ENCODE results near the gene HNF1B.

- TF ChIP-seq CTCF (IDR thresholded peaks at IDR 0.05) (no peak), POLR2AphosphoS5 (IDR thresholded peaks at IDR 0.05) (no peak), POLR2A (IDR thresholded peaks at IDR 0.05) (no peak)
These were observed 49.1 kb downstream of the HNF1B start for GRCh38 chr17:37695726-37696125.

All from prostate gland (tissue), 2 donors.